ENCODE measurements around the gene MSL3. TPM values are rescaled to one million over a fixed set of nuclear protein-coding genes. Genes with fewer than 3 reads are reported as not detected.

Gene MSL3
- polyA plus RNA-seq, 1 donor (not counting 4 experiments of a cell fraction or from before 2014, with no cell fraction given) = 30.7 TPM

- TF ChIP-seq EZH2 (IDR thresholded peaks at IDR 0.05; ENCODE audit: low read length) = no peak
- TF ChIP-seq, protein P1, sequence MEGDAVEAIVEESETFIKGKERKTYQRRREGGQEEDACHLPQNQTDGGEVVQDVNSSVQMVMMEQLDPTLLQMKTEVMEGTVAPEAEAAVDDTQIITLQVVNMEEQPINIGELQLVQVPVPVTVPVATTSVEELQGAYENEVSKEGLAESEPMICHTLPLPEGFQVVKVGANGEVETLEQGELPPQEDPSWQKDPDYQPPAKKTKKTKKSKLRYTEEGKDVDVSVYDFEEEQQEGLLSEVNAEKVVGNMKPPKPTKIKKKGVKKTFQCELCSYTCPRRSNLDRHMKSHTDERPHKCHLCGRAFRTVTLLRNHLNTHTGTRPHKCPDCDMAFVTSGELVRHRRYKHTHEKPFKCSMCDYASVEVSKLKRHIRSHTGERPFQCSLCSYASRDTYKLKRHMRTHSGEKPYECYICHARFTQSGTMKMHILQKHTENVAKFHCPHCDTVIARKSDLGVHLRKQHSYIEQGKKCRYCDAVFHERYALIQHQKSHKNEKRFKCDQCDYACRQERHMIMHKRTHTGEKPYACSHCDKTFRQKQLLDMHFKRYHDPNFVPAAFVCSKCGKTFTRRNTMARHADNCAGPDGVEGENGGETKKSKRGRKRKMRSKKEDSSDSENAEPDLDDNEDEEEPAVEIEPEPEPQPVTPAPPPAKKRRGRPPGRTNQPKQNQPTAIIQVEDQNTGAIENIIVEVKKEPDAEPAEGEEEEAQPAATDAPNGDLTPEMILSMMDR (optimal IDR thresholded peaks at IDR 0.05 in 1 of 3, IDR thresholded peaks at IDR 0.05 in 1 of 3, conservative IDR thresholded peaks at IDR 0.05 in 1 of 3; ENCODE audit: extremely low read depth in 1 of 3, insufficient read depth in 2 of 3, low read length in 3 of 3) = no peak
- H3K79me2 ChIP-seq (ENCODE audit: control insufficient read depth, insufficient read depth, low read length) = no peaks in the 10 kb centered on the region
- H3K9me3 ChIP-seq (ENCODE audit: control insufficient read depth, low read depth, low read length) = no peaks in the 10 kb centered on the region
- H3K9ac ChIP-seq (ENCODE audit: control insufficient read depth, extremely low read depth, insufficient read depth, low read length) = no peak overlapping the region
- H3K4me2 ChIP-seq (ENCODE audit: control insufficient read depth, extremely low read depth, insufficient read depth, low read depth, low read length) = no peak overlapping the region
- H3K36me3 ChIP-seq (ENCODE audit: control insufficient read depth in 2 of 2, extremely low read depth in 1 of 2, insufficient read depth in 2 of 2, low read length in 2 of 2) = no peaks in the 10 kb centered on the region
- FAIRE-seq = no peak
- H3K9me1 ChIP-seq (ENCODE audit: control insufficient read depth, extremely low read depth, insufficient read depth, low read length) = no peaks in the 10 kb centered on the region
- no peak overlapping the region for H3K27ac ChIP-seq (ENCODE audit: control insufficient read depth, insufficient read depth, low read length)
- no peaks in the 10 kb centered on the region for H3K27me3 ChIP-seq (ENCODE audit: control insufficient read depth, extremely low read depth, insufficient read depth, low read length)
- dilution Hi-C loops (cut with MboI; ENCODE audit: extremely low pct_ligation_motif_present, low sequenced_read_pairs) = no loop called here
- no peak for DNase-seq (ENCODE audit: low read depth, low spot score)
- no peak overlapping the region for H2AFZ ChIP-seq (ENCODE audit: control insufficient read depth, low read length)
- H3K4me3 ChIP-seq (ENCODE audit: control insufficient read depth in 2 of 3, extremely low read depth in 1 of 3, insufficient read depth in 2 of 3, low read depth in 1 of 3, low read length in 3 of 3) = no peak overlapping the region
- no peaks in the 10 kb centered on the region for H4K20me1 ChIP-seq (ENCODE audit: control insufficient read depth, extremely low read depth, insufficient read depth, low read length)
- no peaks in the 10 kb centered on the region for H3K4me1 ChIP-seq (ENCODE audit: control insufficient read depth, extremely low read depth, insufficient read depth, low read length)
These were observed 33.1 kb downstream of the MSL3 start for GRCh38 chrX:11791090-11791489.

GRCh38 chrX:11791537-11791936 is 33.5 kb downstream of the MSL3 start:
- dilution Hi-C loops (cut with MboI; ENCODE audit: extremely low pct_ligation_motif_present, low sequenced_read_pairs) = no loop called here
- Histone ChIP-seq H3K27ac (ENCODE audit: control insufficient read depth, insufficient read depth, low read length) (no peak overlapping the region), H3K9me1 (ENCODE audit: control insufficient read depth, extremely low read depth, insufficient read depth, low read length) (no peaks in the 10 kb centered on the region), H4K20me1 (ENCODE audit: control insufficient read depth, extremely low read depth, insufficient read depth, low read length) (no peaks in the 10 kb centered on the region), H3K4me1 (ENCODE audit: control insufficient read depth, extremely low read depth, insufficient read depth, low read length) (no peaks in the 10 kb centered on the region), H2AFZ (ENCODE audit: control insufficient read depth, low read length) (no peak overlapping the region), H3K9me3 (ENCODE audit: control insufficient read depth, low read depth, low read length) (no peaks in the 10 kb centered on the region), H3K79me2 (ENCODE audit: control insufficient read depth, insufficient read depth, low read length) (no peaks in the 10 kb centered on the region), H3K4me2 (ENCODE audit: control insufficient read depth, extremely low read depth, insufficient read depth, low read depth, low read length) (no peak overlapping the region), H3K9ac (ENCODE audit: control insufficient read depth, extremely low read depth, insufficient read depth, low read length) (no peak overlapping the region), H3K4me3 (ENCODE audit: control insufficient read depth in 2 of 3, extremely low read depth in 1 of 3, insufficient read depth in 2 of 3, low read depth in 1 of 3, low read length in 3 of 3) (no peak overlapping the region), H3K27me3 (ENCODE audit: control insufficient read depth, extremely low read depth, insufficient read depth, low read length) (no peaks in the 10 kb centered on the region), H3K36me3 (ENCODE audit: control insufficient read depth in 2 of 2, extremely low read depth in 1 of 2, insufficient read depth in 2 of 2, low read length in 2 of 2) (no peaks in the 10 kb centered on the region)
- DNase-seq (ENCODE audit: low read depth, low spot score) (no peak), FAIRE-seq (no peak)
- TF ChIP-seq EZH2 (IDR thresholded peaks at IDR 0.05; ENCODE audit: low read length) = no peak
- TF ChIP-seq, protein P1 (optimal IDR thresholded peaks at IDR 0.05 in 1 of 3, IDR thresholded peaks at IDR 0.05 in 1 of 3, conservative IDR thresholded peaks at IDR 0.05 in 1 of 3; ENCODE audit: extremely low read depth in 1 of 3, insufficient read depth in 2 of 3, low read length in 3 of 3) = no peak

All from keratinocyte (primary cell).